ENCODE results near the gene TFEB.

GRCh38 chr6:41733707-41734665, 1.4 kb downstream of the TFEB start:
- no peak for TF ChIP-seq CTCF (conservative IDR thresholded peaks at IDR 0.05 in 1 of 2, IDR thresholded peaks at IDR 0.05 in 1 of 2; ENCODE audit: low read depth in 1 of 2, low read length in 2 of 2)
- TF ChIP-seq EZH2 (IDR thresholded peaks at IDR 0.05; ENCODE audit: low read length, missing control alignments), result no peak
